Measurements from ENCODE around the gene VTN.

The VTN gene

GRCh38 chr17:28402844-28403243, 32.7 kb upstream of the VTN start:
- Histone ChIP-seq H2BK12ac (ENCODE audit: low read length) (no peak overlapping the region), H2AK5ac (ENCODE audit: low read length) (no peak overlapping the region), H3K9me3 (ENCODE audit: insufficient read depth, low read depth, low read length) (no peaks in the 10 kb centered on the region), H3K4me1 (ENCODE audit: control insufficient read depth in 1 of 2, insufficient read depth in 2 of 2, low read length in 2 of 2) (peaks cover 13 to 22% of the 10 kb centered on the region in 2 experiments), H3K27ac (ENCODE audit: low read depth, low read length) (no peak overlapping the region), H2BK5ac (ENCODE audit: low read depth, low read length, poor library complexity) (no peak overlapping the region), H4K8ac (ENCODE audit: low read depth, low read length) (no peak overlapping the region), H3K79me1 (ENCODE audit: low read length) (peaks cover 4% of the 10 kb centered on the region), H3K4me2 (ENCODE audit: low read length) (no peak overlapping the region), H3K9ac (ENCODE audit: low read length) (no peak overlapping the region), H3K23ac (ENCODE audit: low read length) (no peak overlapping the region), H3K18ac (ENCODE audit: low read length) (no peak overlapping the region), H3K36me3 (ENCODE audit: control insufficient read depth in 1 of 2, insufficient read depth in 2 of 2, low read length in 2 of 2) (peaks cover 0 to 2% of the 10 kb centered on the region in 2 experiments), H3K4ac (ENCODE audit: low read depth, low read length) (no peak overlapping the region), H2BK120ac (ENCODE audit: insufficient read depth, low read length, poor library complexity) (no peak overlapping the region), H3K79me2 (ENCODE audit: control insufficient read depth, insufficient read depth, low read length, poor library complexity) (peaks cover 3% of the 10 kb centered on the region), H2AFZ (ENCODE audit: insufficient read depth, low read length, poor library complexity) (no peak overlapping the region), H3K27me3 (ENCODE audit: insufficient read depth, low read length) (no peaks in the 10 kb centered on the region), H3K14ac (ENCODE audit: low read length) (no peak overlapping the region), H4K91ac (ENCODE audit: low read depth, low read length) (no peak overlapping the region), H3K4me3 (ENCODE audit: low read depth, low read length) (no peak overlapping the region), H4K12ac (ENCODE audit: low read depth, low read length) (no peak overlapping the region)
- no CpG with 5 or more reads among the region's 6 CpGs for WGBS (ENCODE audit: extremely low coverage, insufficient coverage, insufficient read length)
- no peak for DNase-seq

GRCh38 chr17:28402224-28402630, 32.1 kb upstream of the VTN start:
- peaks cover 13 to 19% of the 10 kb centered on the region in 2 experiments for H3K4me1 ChIP-seq (ENCODE audit: control insufficient read depth in 1 of 2, insufficient read depth in 2 of 2, low read length in 2 of 2)
- H3K14ac ChIP-seq (ENCODE audit: low read length) = no peak overlapping the region
- no peak overlapping the region for H4K12ac ChIP-seq (ENCODE audit: low read depth, low read length)
- H3K4me3 ChIP-seq (ENCODE audit: low read depth, low read length) = no peak overlapping the region
- no peak overlapping the region for H2BK120ac ChIP-seq (ENCODE audit: insufficient read depth, low read length, poor library complexity)
- H2AFZ ChIP-seq (ENCODE audit: insufficient read depth, low read length, poor library complexity) = no peak overlapping the region
- no peak overlapping the region for H2BK12ac ChIP-seq (ENCODE audit: low read length)
- no peaks in the 10 kb centered on the region for H3K9me3 ChIP-seq (ENCODE audit: insufficient read depth, low read depth, low read length)
- no peak overlapping the region for H3K18ac ChIP-seq (ENCODE audit: low read length)
- WGBS (ENCODE audit: extremely low coverage, insufficient coverage, insufficient read length) = no CpG with 5 or more reads among the region's 3 CpGs
- no peak overlapping the region for H2BK5ac ChIP-seq (ENCODE audit: low read depth, low read length, poor library complexity)
- peaks cover 4% of the 10 kb centered on the region for H3K79me1 ChIP-seq (ENCODE audit: low read length)
- H3K27ac ChIP-seq (ENCODE audit: low read depth, low read length) = no peak overlapping the region
- no peak overlapping the region for H2AK5ac ChIP-seq (ENCODE audit: low read length)
- peaks cover 3% of the 10 kb centered on the region for H3K79me2 ChIP-seq (ENCODE audit: control insufficient read depth, insufficient read depth, low read length, poor library complexity)
- no peak for DNase-seq
- no peak overlapping the region for H4K8ac ChIP-seq (ENCODE audit: low read depth, low read length)
- H3K4me2 ChIP-seq (ENCODE audit: low read length) = no peak overlapping the region
- H3K36me3 ChIP-seq (ENCODE audit: control insufficient read depth in 1 of 2, insufficient read depth in 2 of 2, low read length in 2 of 2) = peaks cover 0 to 2% of the 10 kb centered on the region in 2 experiments
- H3K23ac ChIP-seq (ENCODE audit: low read length) = no peak overlapping the region
- no peak overlapping the region for H3K4ac ChIP-seq (ENCODE audit: low read depth, low read length)
- no peak overlapping the region for H3K9ac ChIP-seq (ENCODE audit: low read length)
- H3K27me3 ChIP-seq (ENCODE audit: insufficient read depth, low read length) = no peaks in the 10 kb centered on the region
- H4K91ac ChIP-seq (ENCODE audit: low read depth, low read length) = no peak overlapping the region

GRCh38 chr17:28399808-28400207, 29.7 kb upstream of the VTN start:
- Histone ChIP-seq H2BK5ac (ENCODE audit: low read depth, low read length, poor library complexity) (no peak overlapping the region), H3K4me1 (ENCODE audit: control insufficient read depth in 1 of 2, insufficient read depth in 2 of 2, low read length in 2 of 2) (peaks cover 16 to 20% of the 10 kb centered on the region in 2 experiments), H3K23ac (ENCODE audit: low read length) (no peak overlapping the region), H3K14ac (ENCODE audit: low read length) (no peak overlapping the region), H4K91ac (ENCODE audit: low read depth, low read length) (no peak overlapping the region), H3K79me2 (ENCODE audit: control insufficient read depth, insufficient read depth, low read length, poor library complexity) (no peaks in the 10 kb centered on the region), H2AK5ac (ENCODE audit: low read length) (no peak overlapping the region), H2BK120ac (ENCODE audit: insufficient read depth, low read length, poor library complexity) (no peak overlapping the region), H3K36me3 (ENCODE audit: control insufficient read depth in 1 of 2, insufficient read depth in 2 of 2, low read length in 2 of 2) (peaks cover 0 to 2% of the 10 kb centered on the region in 2 experiments), H3K27me3 (ENCODE audit: insufficient read depth, low read length) (no peaks in the 10 kb centered on the region), H4K12ac (ENCODE audit: low read depth, low read length) (no peak overlapping the region), H4K8ac (ENCODE audit: low read depth, low read length) (no peak overlapping the region), H3K9ac (ENCODE audit: low read length) (no peak overlapping the region), H3K18ac (ENCODE audit: low read length) (no peak overlapping the region), H3K9me3 (ENCODE audit: insufficient read depth, low read depth, low read length) (no peaks in the 10 kb centered on the region), H3K79me1 (ENCODE audit: low read length) (peaks cover 3% of the 10 kb centered on the region), H2AFZ (ENCODE audit: insufficient read depth, low read length, poor library complexity) (no peak overlapping the region), H2BK12ac (ENCODE audit: low read length) (no peak overlapping the region), H3K4me3 (ENCODE audit: low read depth, low read length) (no peak overlapping the region), H3K4me2 (ENCODE audit: low read length) (no peak overlapping the region), H3K4ac (ENCODE audit: low read depth, low read length) (no peak overlapping the region), H3K27ac (ENCODE audit: low read depth, low read length) (no peak overlapping the region)
- WGBS (ENCODE audit: extremely low coverage, insufficient coverage, insufficient read length) = no CpG with 5 or more reads among the region's 4 CpGs
- no peak for DNase-seq

GRCh38 chr17:28398280-28398981, 28.3 kb upstream of the VTN start:
- no CpG with 5 or more reads among the region's 6 CpGs for WGBS (ENCODE audit: extremely low coverage, insufficient coverage, insufficient read length)
- Histone ChIP-seq H2BK120ac (ENCODE audit: insufficient read depth, low read length, poor library complexity) (no peak overlapping the region), H2BK12ac (ENCODE audit: low read length) (no peak overlapping the region), H3K23ac (ENCODE audit: low read length) (no peak overlapping the region), H3K4me3 (ENCODE audit: low read depth, low read length) (no peak overlapping the region), H3K79me1 (ENCODE audit: low read length) (peaks cover 3% of the 10 kb centered on the region), H3K4me1 (ENCODE audit: control insufficient read depth in 1 of 2, insufficient read depth in 2 of 2, low read length in 2 of 2) (peaks cover 18 to 20% of the 10 kb centered on the region in 2 experiments), H2BK5ac (ENCODE audit: low read depth, low read length, poor library complexity) (no peak overlapping the region), H2AFZ (ENCODE audit: insufficient read depth, low read length, poor library complexity) (no peak overlapping the region), H3K9ac (ENCODE audit: low read length) (no peak overlapping the region), H3K4me2 (ENCODE audit: low read length) (no peak overlapping the region), H3K27me3 (ENCODE audit: insufficient read depth, low read length) (no peaks in the 10 kb centered on the region), H3K79me2 (ENCODE audit: control insufficient read depth, insufficient read depth, low read length, poor library complexity) (no peaks in the 10 kb centered on the region), H3K4ac (ENCODE audit: low read depth, low read length) (no peak overlapping the region), H3K9me3 (ENCODE audit: insufficient read depth, low read depth, low read length) (no peaks in the 10 kb centered on the region), H2AK5ac (ENCODE audit: low read length) (no peak overlapping the region), H4K12ac (ENCODE audit: low read depth, low read length) (no peak overlapping the region), H4K91ac (ENCODE audit: low read depth, low read length) (no peak overlapping the region), H3K14ac (ENCODE audit: low read length) (no peak overlapping the region), H3K27ac (ENCODE audit: low read depth, low read length) (no peak overlapping the region), H4K8ac (ENCODE audit: low read depth, low read length) (no peak overlapping the region), H3K36me3 (ENCODE audit: control insufficient read depth in 1 of 2, insufficient read depth in 2 of 2, low read length in 2 of 2) (peaks cover 0 to 2% of the 10 kb centered on the region in 2 experiments), H3K18ac (ENCODE audit: low read length) (no peak overlapping the region)
- DNase-seq = no peak
